ENCODE data around the gene NUB1. TPM values are rescaled to one million over a fixed set of nuclear protein-coding genes. Genes with fewer than 3 reads are reported as not detected.

The NUB1 gene
- total RNA-seq, 1 donor from 2014 or later = 41.6 TPM

DNA sequence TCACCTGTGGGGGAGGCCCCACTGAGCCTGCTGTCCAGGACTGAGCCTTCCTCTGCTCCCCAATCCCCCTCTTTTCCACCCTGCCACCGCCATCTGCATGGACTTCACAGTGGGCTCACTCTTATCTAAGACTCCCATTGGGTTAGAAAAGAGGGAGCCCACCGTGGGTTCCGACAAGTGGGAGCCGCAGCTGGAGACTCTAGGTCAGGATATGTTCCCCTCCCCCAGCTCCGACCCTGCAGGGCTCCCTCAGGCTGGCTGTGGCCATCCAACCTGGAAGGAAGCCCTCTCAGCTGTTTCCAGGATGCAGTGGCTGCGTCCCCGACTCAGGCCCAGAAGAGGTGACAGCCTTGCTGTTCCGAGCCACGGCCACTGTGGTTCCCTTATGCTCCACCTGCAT lies 63.4 kb downstream of the NUB1 start:
- Histone ChIP-seq H3K27me3 (ENCODE audit: insufficient read depth, low read length) (peaks cover 26% of the 10 kb centered on the region), H3K27ac (ENCODE audit: low read depth, low read length) (no peak overlapping the region), H3K4me2 (ENCODE audit: low read length) (no peak overlapping the region), H2AFZ (ENCODE audit: low read depth, low read length) (no peak overlapping the region), H4K20me1 (ENCODE audit: insufficient read depth, low read length) (no peaks in the 10 kb centered on the region), H3K36me3 (ENCODE audit: insufficient read depth, low read length) (no peaks in the 10 kb centered on the region), H3K9me3 (ENCODE audit: insufficient read depth, low read depth, low read length) (no peaks in the 10 kb centered on the region), H3K9ac (ENCODE audit: low read length) (no peak overlapping the region), H3K4me1 (ENCODE audit: insufficient read depth, low read length) (peaks cover 6% of the 10 kb centered on the region), H3K79me2 (ENCODE audit: insufficient read depth, low read length) (no peaks in the 10 kb centered on the region), H3K4me3 (ENCODE audit: insufficient read depth, low read depth, low read length) (no peak overlapping the region)
- DNase-seq (ENCODE audit: low read depth) = no peak
- Mint-ChIP-seq H3K27ac (ENCODE audit: unreplicated experiment) (no peak overlapping the region), H3K27me3 (ENCODE audit: low read depth, unreplicated experiment) (peaks cover 58% of the 10 kb centered on the region), H3K4me1 (ENCODE audit: low read depth, unreplicated experiment) (peaks cover 9% of the 10 kb centered on the region), H3K9me3 (ENCODE audit: unreplicated experiment) (peaks cover 2% of the 10 kb centered on the region), H3K4me3 (ENCODE audit: unreplicated experiment) (no peak overlapping the region), H3K36me3 (ENCODE audit: low read depth, unreplicated experiment) (peaks cover 4% of the 10 kb centered on the region)
- FAIRE-seq = no peak
- TF ChIP-seq EZH2 (IDR thresholded peaks at IDR 0.05; ENCODE audit: insufficient read depth, low read length) = no peak
- TF ChIP-seq, protein P1, sequence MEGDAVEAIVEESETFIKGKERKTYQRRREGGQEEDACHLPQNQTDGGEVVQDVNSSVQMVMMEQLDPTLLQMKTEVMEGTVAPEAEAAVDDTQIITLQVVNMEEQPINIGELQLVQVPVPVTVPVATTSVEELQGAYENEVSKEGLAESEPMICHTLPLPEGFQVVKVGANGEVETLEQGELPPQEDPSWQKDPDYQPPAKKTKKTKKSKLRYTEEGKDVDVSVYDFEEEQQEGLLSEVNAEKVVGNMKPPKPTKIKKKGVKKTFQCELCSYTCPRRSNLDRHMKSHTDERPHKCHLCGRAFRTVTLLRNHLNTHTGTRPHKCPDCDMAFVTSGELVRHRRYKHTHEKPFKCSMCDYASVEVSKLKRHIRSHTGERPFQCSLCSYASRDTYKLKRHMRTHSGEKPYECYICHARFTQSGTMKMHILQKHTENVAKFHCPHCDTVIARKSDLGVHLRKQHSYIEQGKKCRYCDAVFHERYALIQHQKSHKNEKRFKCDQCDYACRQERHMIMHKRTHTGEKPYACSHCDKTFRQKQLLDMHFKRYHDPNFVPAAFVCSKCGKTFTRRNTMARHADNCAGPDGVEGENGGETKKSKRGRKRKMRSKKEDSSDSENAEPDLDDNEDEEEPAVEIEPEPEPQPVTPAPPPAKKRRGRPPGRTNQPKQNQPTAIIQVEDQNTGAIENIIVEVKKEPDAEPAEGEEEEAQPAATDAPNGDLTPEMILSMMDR (IDR thresholded peaks at IDR 0.05; ENCODE audit: insufficient read depth, low read depth, low read length) = no peak

- Mint-ChIP-seq H3K4me1 (ENCODE audit: low read depth, unreplicated experiment) (peaks cover 9% of the 10 kb centered on the region), H3K4me3 (ENCODE audit: unreplicated experiment) (no peak overlapping the region), H3K9me3 (ENCODE audit: unreplicated experiment) (peaks cover 2% of the 10 kb centered on the region), H3K36me3 (ENCODE audit: low read depth, unreplicated experiment) (peaks cover 4% of the 10 kb centered on the region), H3K27me3 (ENCODE audit: low read depth, unreplicated experiment) (peaks cover 53% of the 10 kb centered on the region), H3K27ac (ENCODE audit: unreplicated experiment) (no peak overlapping the region)
- no peaks in the 10 kb centered on the region for H3K79me2 ChIP-seq (ENCODE audit: insufficient read depth, low read length)
- no peak overlapping the region for H3K4me2 ChIP-seq (ENCODE audit: low read length)
- TF ChIP-seq, protein P1 (IDR thresholded peaks at IDR 0.05; ENCODE audit: insufficient read depth, low read depth, low read length) = no peak
- no peak for TF ChIP-seq EZH2 (IDR thresholded peaks at IDR 0.05; ENCODE audit: insufficient read depth, low read length)
- no peaks in the 10 kb centered on the region for H4K20me1 ChIP-seq (ENCODE audit: insufficient read depth, low read length)
- no peaks in the 10 kb centered on the region for H3K36me3 ChIP-seq (ENCODE audit: insufficient read depth, low read length)
- DNase-seq (ENCODE audit: low read depth) (no peak), FAIRE-seq (no peak)
- H3K4me3 ChIP-seq (ENCODE audit: insufficient read depth, low read depth, low read length) = no peak overlapping the region
- H3K4me1 ChIP-seq (ENCODE audit: insufficient read depth, low read length) = peaks cover 6% of the 10 kb centered on the region
- H3K27me3 ChIP-seq (ENCODE audit: insufficient read depth, low read length) = peaks cover 28% of the 10 kb centered on the region
- H3K27ac ChIP-seq (ENCODE audit: low read depth, low read length) = no peak overlapping the region
- no peaks in the 10 kb centered on the region for H3K9me3 ChIP-seq (ENCODE audit: insufficient read depth, low read depth, low read length)
- H2AFZ ChIP-seq (ENCODE audit: low read depth, low read length) = no peak overlapping the region
- no peak overlapping the region for H3K9ac ChIP-seq (ENCODE audit: low read length)
Measured at GRCh38 chr7:151405588-151405987, 64.0 kb downstream of the NUB1 start.

GRCh38 chr7:151406051-151406875 lies 64.7 kb downstream of the NUB1 start:
- H3K4me1 ChIP-seq (ENCODE audit: insufficient read depth, low read length) = peaks cover 6% of the 10 kb centered on the region
- H3K36me3 ChIP-seq (ENCODE audit: insufficient read depth, low read length) = no peaks in the 10 kb centered on the region
- Mint-ChIP-seq H3K4me1 (ENCODE audit: low read depth, unreplicated experiment) (peaks cover 9% of the 10 kb centered on the region), H3K27me3 (ENCODE audit: low read depth, unreplicated experiment) (peaks cover 53% of the 10 kb centered on the region), H3K4me3 (ENCODE audit: unreplicated experiment) (no peak overlapping the region), H3K27ac (ENCODE audit: unreplicated experiment) (no peak overlapping the region), H3K36me3 (ENCODE audit: low read depth, unreplicated experiment) (peaks cover 6% of the 10 kb centered on the region), H3K9me3 (ENCODE audit: unreplicated experiment) (peaks cover 2% of the 10 kb centered on the region)
- no peaks in the 10 kb centered on the region for H3K9me3 ChIP-seq (ENCODE audit: insufficient read depth, low read depth, low read length)
- H3K27ac ChIP-seq (ENCODE audit: low read depth, low read length) = no peak overlapping the region
- no peak for TF ChIP-seq EZH2 (IDR thresholded peaks at IDR 0.05; ENCODE audit: insufficient read depth, low read length)
- TF ChIP-seq, protein P1 (IDR thresholded peaks at IDR 0.05; ENCODE audit: insufficient read depth, low read depth, low read length) = no peak
- H3K27me3 ChIP-seq (ENCODE audit: insufficient read depth, low read length) = peaks cover 29% of the 10 kb centered on the region
- H4K20me1 ChIP-seq (ENCODE audit: insufficient read depth, low read length) = no peaks in the 10 kb centered on the region
- H3K4me3 ChIP-seq (ENCODE audit: insufficient read depth, low read depth, low read length) = no peak overlapping the region
- DNase-seq (ENCODE audit: low read depth) = no peak
- no peak overlapping the region for H3K9ac ChIP-seq (ENCODE audit: low read length)
- FAIRE-seq = no peak
- H3K4me2 ChIP-seq (ENCODE audit: low read length) = no peak overlapping the region
- H2AFZ ChIP-seq (ENCODE audit: low read depth, low read length) = no peak overlapping the region
- no peaks in the 10 kb centered on the region for H3K79me2 ChIP-seq (ENCODE audit: insufficient read depth, low read length)

Data from astrocyte (in vitro differentiated cells and primary cell).